Loucy (cell line): ENCODE results near the gene ZNF888.

ENCODE experiments used
- EZH2phosphoT487 ChIP-seq: fragments of 200-600 bp; IDR thresholded peaks from 2 replicates; pipeline ENCODE4 v1.6.1; 2018; ENCODE audit warnings: antibody characterized with exemption, mild to moderate bottlenecking, moderate library complexity, borderline replicate concordance
- TF ChIP-seq, protein P1 (sequence below): fragments of 200-600 bp; sonication (generic); conservative IDR thresholded peaks from 2 replicates; pipeline ENCODE4 v1.5.1; 2014; ENCODE audit warnings: mild to moderate bottlenecking, antibody characterized with exemption, low read length

DNA sequence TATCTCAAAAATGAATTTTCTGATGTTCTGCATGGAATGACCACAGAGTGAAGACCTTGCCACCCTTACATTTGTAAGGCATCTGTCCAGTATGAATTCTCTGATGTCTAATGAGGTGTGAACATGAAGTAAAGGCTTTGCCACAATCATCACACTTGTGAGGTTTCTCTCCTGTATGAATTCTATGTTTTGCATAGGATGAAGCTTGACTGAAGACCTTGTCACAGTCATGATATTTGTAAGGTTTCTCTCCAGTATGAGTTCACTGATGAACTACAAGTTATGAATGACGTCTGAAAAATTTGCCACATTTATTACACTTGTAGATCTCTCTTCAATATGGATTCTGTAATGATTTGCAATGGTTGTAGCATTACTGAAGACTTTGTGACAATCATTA, 26.2 kb upstream of the ZNF888 start:
- TF ChIP-seq, protein P1, sequence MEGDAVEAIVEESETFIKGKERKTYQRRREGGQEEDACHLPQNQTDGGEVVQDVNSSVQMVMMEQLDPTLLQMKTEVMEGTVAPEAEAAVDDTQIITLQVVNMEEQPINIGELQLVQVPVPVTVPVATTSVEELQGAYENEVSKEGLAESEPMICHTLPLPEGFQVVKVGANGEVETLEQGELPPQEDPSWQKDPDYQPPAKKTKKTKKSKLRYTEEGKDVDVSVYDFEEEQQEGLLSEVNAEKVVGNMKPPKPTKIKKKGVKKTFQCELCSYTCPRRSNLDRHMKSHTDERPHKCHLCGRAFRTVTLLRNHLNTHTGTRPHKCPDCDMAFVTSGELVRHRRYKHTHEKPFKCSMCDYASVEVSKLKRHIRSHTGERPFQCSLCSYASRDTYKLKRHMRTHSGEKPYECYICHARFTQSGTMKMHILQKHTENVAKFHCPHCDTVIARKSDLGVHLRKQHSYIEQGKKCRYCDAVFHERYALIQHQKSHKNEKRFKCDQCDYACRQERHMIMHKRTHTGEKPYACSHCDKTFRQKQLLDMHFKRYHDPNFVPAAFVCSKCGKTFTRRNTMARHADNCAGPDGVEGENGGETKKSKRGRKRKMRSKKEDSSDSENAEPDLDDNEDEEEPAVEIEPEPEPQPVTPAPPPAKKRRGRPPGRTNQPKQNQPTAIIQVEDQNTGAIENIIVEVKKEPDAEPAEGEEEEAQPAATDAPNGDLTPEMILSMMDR = no peak
- no peak for TF ChIP-seq EZH2phosphoT487
